ENCODE results near the gene PUM1. TPM values are rescaled to one million over a fixed set of nuclear protein-coding genes. Genes with fewer than 3 reads are reported as not detected.

PUM1 gene
- polyA plus RNA-seq, 6 donors from 2014 or later = 93.0 to 121 (median 109) TPM

DNA sequence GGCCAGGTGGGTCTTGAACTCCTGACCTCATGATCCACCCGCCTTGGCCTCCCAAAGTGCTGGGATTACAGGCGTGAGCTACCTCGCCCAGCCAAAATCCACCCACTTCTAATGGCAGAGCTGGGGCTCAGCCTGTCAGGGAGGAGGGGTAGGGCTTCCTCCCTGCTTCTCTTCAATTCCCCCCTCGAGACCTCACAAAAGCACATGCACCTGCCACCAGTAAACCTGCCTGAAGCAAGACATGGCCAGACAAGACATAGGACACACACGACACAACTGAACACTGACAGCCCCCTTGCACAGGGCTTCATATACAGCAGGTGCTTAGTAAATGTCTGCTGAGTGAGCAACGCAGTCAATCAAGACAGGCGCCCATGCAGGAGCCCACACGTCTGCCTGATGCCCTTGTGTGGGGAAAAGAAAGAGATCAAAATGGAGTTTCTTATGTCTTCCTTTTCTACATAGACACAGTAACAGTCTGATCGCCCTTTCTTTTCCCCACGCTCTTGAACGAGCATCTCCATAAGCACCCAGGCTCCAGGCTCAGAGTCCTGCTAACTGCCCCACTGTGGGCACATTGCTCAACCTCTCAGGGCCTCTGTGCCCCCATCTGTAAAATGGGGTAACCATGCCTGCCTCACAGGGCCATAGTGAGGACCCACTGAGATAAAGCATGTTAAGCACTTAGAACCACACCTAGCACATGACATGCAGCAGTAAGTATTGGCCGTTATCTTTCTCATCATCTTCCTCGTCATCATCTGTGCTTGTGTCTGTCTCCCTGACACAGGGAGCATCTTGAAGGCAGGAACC lies 165.7 kb downstream of the PUM1 start:
- Mint-ChIP-seq H3K9me3 (peaks cover 0 to 1% (median 0%) of the 10 kb centered on the region in 7 donors), H3K27me3 (peaks cover 5 to 59% (median 56%) of the 10 kb centered on the region in 3 donors), H3K4me1 (peaks cover 0 to 6% (median 0%) of the 10 kb centered on the region in 3 donors), H3K27ac (peak overlapping the region in 1 of 6 donors; percentile 4), H3K4me3 (peak overlapping the region in 1 of 8 donors; percentile 35), H3K36me3 (no peaks in the 10 kb centered on the region)
- ATAC-seq (ENCODE audit: low read depth in 2 of 2) = no peak
- no peak for DNase-seq

DNA sequence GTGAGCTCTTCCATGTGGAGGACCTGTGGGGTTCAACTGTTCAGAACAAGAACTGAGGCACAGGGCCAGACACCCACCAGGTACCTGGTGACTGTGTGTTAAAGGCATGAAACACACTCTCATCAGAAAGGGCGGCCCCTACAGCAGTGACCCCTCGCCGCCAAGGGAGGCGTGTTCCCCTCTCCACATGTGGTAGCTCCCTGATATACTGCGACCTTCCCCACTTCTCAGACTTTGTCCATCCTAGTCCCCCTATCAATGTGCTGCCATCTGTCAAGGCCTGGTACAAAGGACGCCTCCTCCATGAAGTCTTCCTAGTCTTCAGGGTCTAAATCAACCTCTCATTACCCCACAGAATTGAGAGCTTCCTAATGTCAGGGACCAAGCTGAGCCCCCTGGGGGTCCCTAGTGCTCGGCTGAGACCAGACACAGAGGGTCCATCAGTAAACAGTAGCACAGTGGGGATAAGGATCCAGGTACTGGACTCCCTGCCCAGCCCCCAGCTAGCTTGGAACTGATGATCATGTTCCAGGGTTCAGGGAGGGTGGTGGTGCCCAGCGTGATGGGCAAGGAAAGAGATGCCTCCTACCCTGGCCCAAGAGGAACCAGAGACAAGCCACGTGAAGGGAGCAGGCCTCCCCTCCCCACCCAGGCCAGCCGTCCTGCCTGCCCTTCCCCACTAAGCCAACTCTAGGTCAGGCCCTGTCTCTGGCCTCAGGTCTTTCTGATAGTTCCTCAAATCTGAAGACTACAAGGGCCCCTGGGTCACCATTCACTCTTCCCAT lies 167.3 kb downstream of the PUM1 start:
- ATAC-seq (ENCODE audit: low read depth in 2 of 2) = no peak
- no peak for DNase-seq
- Mint-ChIP-seq H3K4me3 (no peak overlapping the region), H3K27ac (no peak overlapping the region), H3K9me3 (no peaks in the 10 kb centered on the region), H3K36me3 (no peaks in the 10 kb centered on the region), H3K4me1 (peaks cover 0 to 16% (median 0%) of the 10 kb centered on the region in 3 donors), H3K27me3 (peaks cover 2 to 62% (median 58%) of the 10 kb centered on the region in 3 donors)

DNA sequence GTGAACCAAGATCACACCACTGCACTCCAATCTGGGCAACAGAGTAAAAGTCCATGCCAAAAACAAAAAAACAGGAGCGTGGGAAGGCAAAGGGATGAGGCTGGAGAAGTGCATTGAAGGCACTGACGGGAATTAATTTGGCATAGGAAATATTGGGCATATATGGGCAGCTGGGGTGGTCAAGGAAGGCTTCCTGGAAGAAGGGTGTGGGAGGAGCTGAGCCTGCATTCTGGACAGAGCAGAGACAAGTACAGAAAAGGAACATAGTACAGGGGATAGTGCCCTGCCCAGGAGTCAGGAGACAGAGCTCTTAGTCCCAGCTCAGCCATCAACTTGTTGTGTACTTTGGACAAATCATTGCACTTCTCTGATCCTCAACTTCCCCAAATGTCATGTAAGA lies 168.6 kb downstream of the PUM1 start:
- Mint-ChIP-seq H3K4me3 (no peak overlapping the region), H3K27me3 (peaks cover 4 to 63% (median 56%) of the 10 kb centered on the region in 3 donors), H3K36me3 (no peaks in the 10 kb centered on the region), H3K9me3 (no peaks in the 10 kb centered on the region), H3K27ac (peak overlapping the region in 1 of 6 donors; percentile 69), H3K4me1 (peaks cover 4 to 19% (median 4%) of the 10 kb centered on the region in 3 donors)
- DNase-seq = no peak
- no peak for ATAC-seq (ENCODE audit: low read depth in 2 of 2)

DNA sequence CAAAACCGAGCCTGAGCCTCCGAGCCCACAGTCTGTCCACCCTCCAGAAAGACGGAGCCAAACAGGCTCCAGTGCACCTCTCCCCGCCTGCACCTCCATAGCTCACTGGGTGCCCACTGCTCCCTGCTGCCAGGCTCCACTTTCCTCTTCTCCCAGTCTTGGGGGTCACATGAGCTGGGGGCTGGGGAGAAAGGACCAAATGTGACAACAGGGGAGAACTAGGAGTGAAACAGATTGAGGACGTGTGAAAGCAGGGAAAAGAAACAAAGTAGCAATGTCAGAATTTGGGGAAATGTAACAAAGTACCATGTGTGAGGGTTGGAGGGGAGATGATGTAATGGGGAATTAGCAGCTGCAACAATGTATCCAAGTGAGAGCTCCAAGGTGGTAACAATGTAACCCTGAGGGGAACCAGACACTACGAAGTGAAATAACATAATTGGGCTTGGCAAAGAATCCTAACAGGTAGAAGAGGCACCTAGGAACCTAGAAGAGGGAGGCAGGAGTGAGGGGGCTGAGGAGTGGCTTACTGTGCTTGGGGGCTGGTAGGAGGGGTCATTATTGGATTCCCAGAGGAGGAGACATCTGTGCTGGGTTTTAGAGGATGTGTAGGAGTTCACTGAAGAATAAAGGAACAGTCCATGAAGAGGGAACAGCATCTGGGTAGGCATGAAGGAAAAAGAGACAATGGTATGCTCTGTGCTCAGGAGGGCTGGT lies 169.4 kb downstream of the PUM1 start:
- H3K27me3 Mint-ChIP-seq = peaks cover 4 to 71% (median 56%) of the 10 kb centered on the region in 3 donors
- H3K36me3 Mint-ChIP-seq = no peaks in the 10 kb centered on the region
- H3K9me3 Mint-ChIP-seq = no peaks in the 10 kb centered on the region
- H3K4me1 Mint-ChIP-seq = peaks cover 9 to 22% (median 10%) of the 10 kb centered on the region in 3 donors
- no peak overlapping the region for H3K4me3 Mint-ChIP-seq
- DNase-seq = no peak
- no peak for ATAC-seq (ENCODE audit: low read depth in 2 of 2)
- peak overlapping the region in 1 of 6 donors; percentile 37 for H3K27ac Mint-ChIP-seq

DNA sequence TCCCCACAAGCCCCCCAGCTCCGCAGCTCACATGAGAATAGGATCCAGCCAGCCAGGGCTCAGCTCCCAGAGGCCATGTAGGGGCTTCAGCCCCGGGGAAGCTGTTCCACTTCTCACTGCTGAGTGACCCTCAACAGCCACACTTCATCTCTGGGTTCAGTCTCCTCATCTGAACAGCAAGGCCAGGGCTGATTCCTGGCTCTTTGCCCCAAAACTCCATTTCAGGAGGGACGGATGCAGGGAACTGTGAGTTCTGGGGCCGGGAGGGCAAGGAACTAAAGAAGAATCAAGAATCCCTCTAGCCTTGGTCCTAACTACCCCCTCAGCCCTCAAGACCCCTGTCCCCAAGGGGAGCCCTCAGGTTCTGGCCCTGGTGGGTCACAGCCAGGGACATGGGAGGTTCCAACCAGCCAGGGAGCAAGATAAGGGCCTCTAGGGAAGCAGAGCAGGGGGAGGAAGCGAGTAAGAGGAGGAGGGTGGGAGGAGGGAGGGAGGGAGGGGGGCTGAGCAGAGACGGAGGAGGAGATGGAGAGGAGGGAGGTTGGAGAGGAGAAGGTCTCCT lies 170.1 kb downstream of the PUM1 start:
- H3K27ac Mint-ChIP-seq = no peak overlapping the region
- peaks cover 8 to 75% (median 56%) of the 10 kb centered on the region in 3 donors for H3K27me3 Mint-ChIP-seq
- DNase-seq (no peak), ATAC-seq (ENCODE audit: low read depth in 2 of 2) (no peak)
- no peaks in the 10 kb centered on the region for H3K36me3 Mint-ChIP-seq
- peaks cover 9 to 22% (median 10%) of the 10 kb centered on the region in 3 donors for H3K4me1 Mint-ChIP-seq
- H3K9me3 Mint-ChIP-seq = no peaks in the 10 kb centered on the region
- no peak overlapping the region for H3K4me3 Mint-ChIP-seq

DNA sequence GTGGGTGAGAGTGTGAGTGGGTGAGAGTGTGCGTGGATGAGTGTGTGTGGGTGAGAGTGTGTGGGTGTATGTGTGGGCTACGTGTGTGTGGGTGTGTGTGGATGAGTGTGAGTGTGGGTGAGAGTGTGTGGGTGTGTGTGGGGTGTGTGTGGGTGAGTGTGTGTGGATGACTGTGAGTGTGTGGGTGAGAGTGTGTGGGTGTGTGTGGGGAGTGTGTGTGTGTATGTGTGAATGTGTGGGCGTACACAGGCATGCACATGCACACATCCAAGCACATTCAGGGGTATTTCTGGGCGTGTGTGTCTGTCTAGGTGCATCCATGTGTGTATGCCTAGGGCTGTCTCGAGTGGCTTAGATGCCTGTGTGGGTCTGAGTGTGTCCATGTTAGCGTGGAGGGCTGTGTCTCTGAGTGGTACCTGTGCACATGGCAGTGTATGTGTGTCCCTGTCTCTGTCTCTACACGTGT lies 171.0 kb downstream of the PUM1 start:
- no peaks in the 10 kb centered on the region for H3K36me3 Mint-ChIP-seq
- peak overlapping the region in 1 of 6 donors; percentile 38 for H3K27ac Mint-ChIP-seq
- DNase-seq = no peak
- no peak for ATAC-seq (ENCODE audit: low read depth in 2 of 2)
- no peaks in the 10 kb centered on the region for H3K9me3 Mint-ChIP-seq
- peaks cover 9 to 19% (median 10%) of the 10 kb centered on the region in 3 donors for H3K4me1 Mint-ChIP-seq
- H3K27me3 Mint-ChIP-seq = peaks cover 11 to 71% (median 54%) of the 10 kb centered on the region in 3 donors
- H3K4me3 Mint-ChIP-seq = no peak overlapping the region

DNA sequence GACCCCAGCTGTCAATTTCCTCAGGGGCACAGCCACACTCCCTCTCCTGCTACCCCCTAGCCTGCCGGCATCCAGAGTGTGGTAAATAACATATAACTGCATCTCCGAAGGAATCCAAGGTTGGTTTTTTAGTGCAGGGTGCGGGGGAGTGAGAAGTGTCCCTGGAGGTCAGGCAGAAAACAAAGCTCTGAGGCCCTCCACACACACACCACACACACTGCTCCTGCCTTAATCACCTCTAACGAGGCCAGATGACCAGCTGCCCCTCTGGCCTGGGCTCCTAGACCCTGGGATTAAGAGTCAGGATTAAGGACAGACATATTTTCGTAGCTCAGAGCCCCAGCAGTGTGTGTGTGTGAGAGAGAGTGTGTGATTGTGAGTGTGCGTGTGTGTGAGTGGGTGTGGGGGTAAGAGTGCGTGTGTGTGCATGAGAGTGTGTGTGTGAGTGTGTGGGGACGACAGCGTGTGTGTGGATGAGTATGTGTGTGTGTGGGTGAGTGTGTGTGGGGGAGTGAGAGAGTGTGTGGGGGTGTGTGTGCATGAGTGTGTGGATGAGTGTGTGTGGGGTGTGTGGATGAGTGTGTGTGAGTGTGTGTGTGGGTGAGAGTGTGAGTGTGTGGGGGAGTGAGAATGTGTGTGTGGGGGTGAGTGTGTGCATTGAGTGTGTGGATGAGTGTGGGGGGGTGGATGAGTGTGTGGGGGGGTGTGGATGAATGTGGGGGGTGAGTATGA lies 171.6 kb downstream of the PUM1 start:
- Mint-ChIP-seq H3K4me1 (peaks cover 9 to 19% (median 10%) of the 10 kb centered on the region in 3 donors), H3K27me3 (peaks cover 11 to 74% (median 60%) of the 10 kb centered on the region in 3 donors), H3K4me3 (no peak overlapping the region), H3K27ac (peak overlapping the region in 1 of 6 donors; percentile 38), H3K36me3 (no peaks in the 10 kb centered on the region), H3K9me3 (no peaks in the 10 kb centered on the region)
- DNase-seq (no peak), ATAC-seq (ENCODE audit: low read depth in 2 of 2) (no peak)

DNA sequence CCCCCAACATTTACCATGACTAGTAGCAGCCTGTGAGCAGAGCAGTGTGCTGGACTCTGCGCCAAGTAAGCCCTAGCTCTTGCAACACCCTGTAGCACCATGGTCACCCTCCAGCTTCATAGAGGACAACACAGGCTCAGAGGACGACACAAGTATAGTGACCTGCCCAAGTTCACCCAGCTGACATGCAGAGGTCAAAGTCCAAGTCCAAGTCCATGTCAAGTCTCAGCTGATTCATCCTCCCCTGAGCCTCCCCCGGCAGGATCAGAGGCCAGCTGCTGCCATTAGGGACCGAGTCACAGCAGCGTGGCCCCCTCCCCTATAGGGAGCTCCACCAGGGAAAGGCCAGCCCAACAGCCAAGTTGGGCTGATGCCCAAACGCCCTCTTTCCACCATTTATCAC lies 172.8 kb downstream of the PUM1 start:
- H3K9me3 Mint-ChIP-seq = no peaks in the 10 kb centered on the region
- no peak overlapping the region for H3K27ac Mint-ChIP-seq
- no peaks in the 10 kb centered on the region for H3K36me3 Mint-ChIP-seq
- H3K4me3 Mint-ChIP-seq = no peak overlapping the region
- H3K4me1 Mint-ChIP-seq = peaks cover 9 to 16% (median 10%) of the 10 kb centered on the region in 3 donors
- no peak for DNase-seq
- ATAC-seq (ENCODE audit: low read depth in 2 of 2) = no peak
- H3K27me3 Mint-ChIP-seq = peaks cover 11 to 86% (median 52%) of the 10 kb centered on the region in 3 donors

DNA sequence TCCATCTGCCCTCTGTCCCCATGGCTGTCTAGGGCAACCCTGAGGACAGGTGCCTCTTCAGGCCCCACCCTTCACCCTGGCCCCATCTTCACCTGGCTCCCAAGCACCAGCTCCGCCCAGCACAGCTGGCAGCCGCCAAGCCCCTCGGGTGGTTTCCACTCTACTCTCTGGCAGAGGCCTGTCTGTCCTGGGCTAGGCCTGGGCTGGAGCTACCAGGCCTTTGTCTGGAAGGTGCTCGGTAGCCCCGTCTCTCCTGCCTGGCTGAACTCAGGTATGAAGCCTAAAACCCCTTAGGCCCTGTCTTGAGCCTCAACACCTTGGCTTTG lies 174.3 kb downstream of the PUM1 start:
- peaks cover 10 to 16% (median 12%) of the 10 kb centered on the region in 3 donors for H3K4me1 Mint-ChIP-seq
- ATAC-seq (ENCODE audit: low read depth in 2 of 2) = no peak
- H3K9me3 Mint-ChIP-seq = no peaks in the 10 kb centered on the region
- DNase-seq = no peak
- H3K27ac Mint-ChIP-seq = no peak overlapping the region
- no peaks in the 10 kb centered on the region for H3K36me3 Mint-ChIP-seq
- H3K27me3 Mint-ChIP-seq = peaks cover 14 to 88% (median 46%) of the 10 kb centered on the region in 3 donors
- no peak overlapping the region for H3K4me3 Mint-ChIP-seq

DNA sequence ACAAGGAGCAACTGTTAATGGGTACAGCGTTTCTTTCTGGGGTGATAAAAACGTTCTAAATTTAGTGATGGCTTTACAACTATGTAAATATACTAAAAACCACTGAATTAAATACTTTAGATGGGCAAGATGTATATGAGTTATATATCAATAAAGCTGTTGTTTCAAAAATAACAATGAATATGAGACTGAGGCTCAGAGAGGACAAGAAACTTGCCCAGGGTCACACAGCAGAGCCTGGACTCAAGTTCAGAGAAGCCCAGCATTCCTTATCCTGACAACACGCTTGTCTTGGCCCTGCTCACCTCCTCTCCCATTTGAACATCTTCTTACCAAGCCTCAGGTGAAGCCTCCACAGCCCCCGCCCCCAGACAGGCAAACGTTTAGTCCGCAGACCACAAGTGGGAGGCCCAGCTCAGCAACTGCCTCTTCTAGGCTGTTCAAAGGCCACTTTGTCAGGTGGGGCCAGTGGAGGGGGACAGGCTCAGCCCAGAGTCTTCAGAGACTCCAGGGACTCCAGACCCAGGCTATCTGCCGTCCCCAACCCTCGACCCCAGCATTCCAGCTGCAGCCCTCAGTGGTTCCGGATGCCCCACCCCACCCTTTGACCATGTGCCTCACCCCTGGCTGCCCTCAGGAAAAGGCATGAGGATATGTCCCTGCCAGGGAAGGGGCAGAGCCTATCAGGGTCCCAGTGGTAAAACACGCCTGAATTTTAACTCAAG lies 174.9 kb downstream of the PUM1 start:
- no peak for ATAC-seq (ENCODE audit: low read depth in 2 of 2)
- Mint-ChIP-seq H3K27me3 (peaks cover 15 to 88% (median 46%) of the 10 kb centered on the region in 3 donors), H3K4me3 (no peak overlapping the region), H3K36me3 (no peaks in the 10 kb centered on the region), H3K9me3 (no peaks in the 10 kb centered on the region), H3K4me1 (peaks cover 10 to 19% (median 16%) of the 10 kb centered on the region in 3 donors), H3K27ac (no peak overlapping the region)
- DNase-seq = no peak

DNA sequence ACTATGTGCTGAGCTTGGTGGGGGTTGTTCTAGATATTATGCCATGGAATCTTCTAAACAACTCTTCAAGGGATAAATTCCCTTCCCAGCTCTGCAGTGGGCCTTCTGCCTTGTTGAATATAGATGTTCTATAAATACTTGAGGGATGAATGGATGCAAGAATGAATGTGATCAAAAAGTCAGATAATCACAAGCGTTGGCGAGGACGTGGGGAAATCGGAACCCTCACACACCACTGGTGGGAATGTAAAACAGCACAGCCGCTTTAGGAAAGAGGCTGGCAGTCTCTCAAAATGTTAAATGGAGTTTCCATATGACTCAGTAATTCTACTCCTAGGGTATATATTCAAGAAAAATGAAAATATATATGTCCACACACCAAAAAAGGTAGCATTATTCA lies 176.0 kb downstream of the PUM1 start:
- H3K36me3 Mint-ChIP-seq = no peaks in the 10 kb centered on the region
- H3K9me3 Mint-ChIP-seq = no peaks in the 10 kb centered on the region
- no peak for ATAC-seq (ENCODE audit: low read depth in 2 of 2)
- H3K4me1 Mint-ChIP-seq = peaks cover 10 to 16% (median 16%) of the 10 kb centered on the region in 3 donors
- peak overlapping the region in 1 of 8 donors; percentile 4 for H3K4me3 Mint-ChIP-seq
- H3K27ac Mint-ChIP-seq = peak overlapping the region in 1 of 6 donors; percentile 29
- DNase-seq = no peak
- peaks cover 15 to 81% (median 37%) of the 10 kb centered on the region in 3 donors for H3K27me3 Mint-ChIP-seq

DNA sequence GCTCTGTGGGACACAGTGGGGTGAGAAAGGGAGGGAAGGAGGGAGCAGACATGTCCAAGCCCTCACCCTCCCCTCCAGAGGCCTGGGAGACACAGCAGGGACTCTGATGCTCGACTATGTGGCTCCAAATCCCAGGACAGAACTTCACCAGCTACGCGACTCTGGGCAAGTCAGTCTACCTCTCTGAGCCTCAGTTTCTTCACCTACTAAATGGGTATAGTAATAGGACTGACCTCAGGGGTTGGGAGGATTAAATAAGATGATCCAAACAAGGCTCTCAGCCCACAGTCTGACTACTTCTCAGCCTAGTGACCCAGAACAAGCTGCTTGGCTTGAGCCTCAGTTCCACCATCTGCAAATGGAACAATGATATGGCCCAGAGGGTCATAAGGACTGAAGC lies 176.5 kb downstream of the PUM1 start:
- ATAC-seq (ENCODE audit: low read depth in 2 of 2) = no peak
- H3K36me3 Mint-ChIP-seq = no peaks in the 10 kb centered on the region
- peaks cover 15 to 81% (median 37%) of the 10 kb centered on the region in 3 donors for H3K27me3 Mint-ChIP-seq
- H3K9me3 Mint-ChIP-seq = no peaks in the 10 kb centered on the region
- H3K4me1 Mint-ChIP-seq = peaks cover 10 to 16% (median 11%) of the 10 kb centered on the region in 3 donors
- no peak overlapping the region for H3K4me3 Mint-ChIP-seq
- H3K27ac Mint-ChIP-seq = peak overlapping the region in 2 of 6 donors; percentile 29 to 42
- no peak for DNase-seq

All from naive B cell (primary cell).